Lower leg skin (tissue), 4 donors: ENCODE measurements around the gene PRELID3B. TPM values are rescaled to one million over a fixed set of nuclear protein-coding genes. Genes with fewer than 3 reads are reported as not detected.

Experiments used
- DNase-seq, 2 donors: peaks; one replicate each; pipeline ENCODE4 v3.0.0-alpha.2; 2019; ENCODE audit warnings: low spot score in 2 of 2
- H3K4me3 ChIP-seq: fragments of 200-600 bp; sonication (generic); 2 replicates; pipeline ENCODE4 v1.5.1; 2017; ENCODE audit warnings: mild to moderate bottlenecking, low read depth; ENCODE audit not compliant: poor library complexity, severe bottlenecking
- CTCF ChIP-seq, 3 donors: fragments of 450-650 bp; IDR thresholded peaks; one replicate each; pipeline ENCODE4 v1.5.1; 2016; ENCODE audit warnings: antibody characterized with exemption in 3 of 3, mild to moderate bottlenecking in 3 of 3, moderate library complexity in 2 of 3
- POLR2A ChIP-seq, 2 donors: fragments of 450-650 bp; IDR thresholded peaks; one replicate each; pipeline ENCODE4 v1.6.1; 2016 to 2017; ENCODE audit warnings: antibody characterized with exemption in 2 of 2, mild to moderate bottlenecking in 1 of 2, moderate library complexity in 1 of 2
- WGBS, 2 donors: methylation state at CpG; one replicate each; pipeline ENCODE4 v1.1.5; 2018; 5-methylcytosine and 5-hydroxymethylcytosine counted together
- intact Hi-C: fragments of 100-400 bp; cut with DNase I; formaldehyde crosslinking; loops from one replicate; pipeline ENCODE4 v1.15.0; 2023; ENCODE audit warnings: low total_unique reads
- total RNA-seq, 4 donors: library from RNA; depleted of rRNA; stranded (reverse); fragments of >200 nt; gene quantifications; one replicate each; pipeline ENCODE4 v1.1.0, GENCODE V29; 2016

PRELID3B gene
- total RNA-seq, 4 donors from 2014 or later, result 38.3 to 50.8 (median 49.1) TPM

GRCh38 chr20:59019217-59019616 lies 23.4 kb downstream of the PRELID3B start, which contains the start of gene TUBB1:
TSS of gene TUBB1 (plus strand) at chr20:59019429. CDS start at chr20:59019523, 94 bp downstream.
- DNase-seq, result no peak
- H3K4me3 ChIP-seq, result no peak within 1 kb of the TSS
- intact Hi-C loops, result no loop called here
- WGBS, 2 donors, result 86 to 87% methylated on average over 5 of the region's 5 CpGs
- TF ChIP-seq CTCF (IDR thresholded peaks at IDR 0.05), result no peak
- no peak for TF ChIP-seq POLR2A (IDR thresholded peaks at IDR 0.05)

DNA sequence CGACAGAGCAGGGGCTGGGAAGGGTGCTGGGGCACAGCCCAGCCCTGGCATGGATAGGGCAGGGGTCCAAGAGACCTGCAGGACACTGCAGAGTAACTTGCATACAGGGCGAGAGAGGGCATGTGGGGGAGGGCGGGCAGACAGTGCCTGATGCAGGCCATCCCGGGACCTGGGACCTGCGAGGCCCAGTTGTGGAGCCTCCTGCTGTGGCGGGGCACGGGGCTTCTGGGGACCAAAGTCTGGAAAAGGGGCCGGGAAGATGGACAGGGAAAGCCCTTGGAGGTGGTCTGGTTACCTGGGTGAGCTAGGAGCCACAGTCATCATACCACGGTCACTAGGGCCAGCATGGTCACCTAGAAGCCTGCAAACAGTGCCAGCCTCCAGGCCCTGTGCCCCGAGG lies 23.8 kb downstream of the PRELID3B start:
- no peak overlapping the region for H3K4me3 ChIP-seq
- intact Hi-C loops, result no loop called here
- DNase-seq, result no peak
- 91 to 92% methylated on average over 10 of the region's 10 CpGs for WGBS, 2 donors
- no peak for TF ChIP-seq POLR2A (IDR thresholded peaks at IDR 0.05)
- no peak for TF ChIP-seq CTCF (IDR thresholded peaks at IDR 0.05)

DNA sequence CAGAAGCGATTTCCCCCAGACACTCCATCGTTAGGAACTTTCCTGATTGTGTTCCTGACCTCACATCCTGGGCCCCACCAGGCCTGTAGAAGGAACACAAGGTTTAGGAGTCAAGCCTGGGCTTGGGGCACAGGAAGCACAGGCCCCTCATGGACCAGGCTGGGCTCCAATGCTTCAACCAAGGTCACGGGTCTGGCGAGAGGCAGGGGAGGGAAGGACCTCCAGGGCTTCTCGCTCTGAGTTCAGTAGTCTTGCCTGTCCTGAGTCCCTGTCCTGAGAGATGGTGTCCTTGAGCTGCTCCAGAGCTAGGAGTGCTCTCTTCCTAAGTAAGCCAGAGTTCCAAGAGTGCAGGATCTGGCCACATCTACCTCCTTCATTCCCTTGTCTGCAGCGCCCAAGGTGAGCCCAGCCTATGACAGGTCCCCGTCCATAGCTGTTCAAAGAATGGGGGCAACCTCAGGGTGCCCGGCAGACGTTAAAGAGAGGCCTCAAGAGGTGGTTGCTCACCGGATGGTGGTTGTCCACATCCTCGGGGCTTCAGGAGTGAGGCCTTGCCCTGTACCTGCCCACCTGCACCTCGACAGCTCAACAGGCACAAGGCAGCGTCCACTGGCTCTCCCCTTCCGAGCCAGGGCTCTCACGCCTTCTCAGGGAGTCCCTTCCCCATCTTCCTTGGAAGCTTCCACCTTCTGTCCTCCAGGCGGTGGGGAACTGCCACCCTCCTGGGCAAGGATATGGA lies 24.9 kb downstream of the PRELID3B start:
- intact Hi-C loops, result no loop called here
- WGBS, 2 donors, result 91 to 93% methylated on average over 16 of the region's 16 CpGs
- H3K4me3 ChIP-seq, result no peak overlapping the region
- DNase-seq, result no peak
- no peak for TF ChIP-seq POLR2A (IDR thresholded peaks at IDR 0.05)

- WGBS, 2 donors, result 52 to 63% methylated on average over 4 of the region's 4 CpGs
- intact Hi-C loops, result no loop called here
- no peak overlapping the region for H3K4me3 ChIP-seq
- no peak for TF ChIP-seq POLR2A (IDR thresholded peaks at IDR 0.05)
- TF ChIP-seq CTCF (IDR thresholded peaks at IDR 0.05), result no peak
- no peak for DNase-seq
Observed at GRCh38 chr20:59016795-59017492, 25.6 kb downstream of the PRELID3B start.

- WGBS, 2 donors, result 86 to 88% methylated on average over 15 to 16 of the region's 16 CpGs
- intact Hi-C loops, result no loop called here
- TF ChIP-seq POLR2A (IDR thresholded peaks at IDR 0.05), result no peak
- no peak for TF ChIP-seq CTCF (IDR thresholded peaks at IDR 0.05)
- DNase-seq, result no peak
- H3K4me3 ChIP-seq, result no peak overlapping the region
Observed at GRCh38 chr20:59015812-59016711, 26.5 kb downstream of the PRELID3B start.

GRCh38 chr20:59015411-59015810 lies 27.2 kb downstream of the PRELID3B start:
- DNase-seq, result no peak
- no peak overlapping the region for H3K4me3 ChIP-seq
- intact Hi-C loops, result no loop called here
- TF ChIP-seq POLR2A (IDR thresholded peaks at IDR 0.05) (no peak), CTCF (IDR thresholded peaks at IDR 0.05) (no peak)
- WGBS, 2 donors, result 92% methylated on average over 16 of the region's 16 CpGs
